Fibroblast of mammary gland (primary cell): ENCODE results near the gene CBR1.

Experiments
- DNase-seq: peaks from one replicate; pipeline ENCODE4 v3.0.0-alpha.2; 2010; ENCODE audit warnings: low read depth
- H3K4me3 ChIP-seq: 2 replicates; pipeline ENCODE4 v1.5.1; 2011; ENCODE audit warnings: low read depth, mild to moderate bottlenecking, low read length, moderate library complexity; ENCODE audit not compliant: control insufficient read depth
- CTCF ChIP-seq: conservative IDR thresholded peaks from 2 replicates; pipeline ENCODE4 v1.5.1; 2011; ENCODE audit warnings: low read depth, low read length, inconsistent platforms; ENCODE audit not compliant: control insufficient read depth, insufficient read depth

CBR1 gene

GRCh38 chr21:36089946-36090345, 20.1 kb downstream of the CBR1 start:
- no peak for TF ChIP-seq CTCF
- DNase-seq: no peak
- no peak overlapping the region for H3K4me3 ChIP-seq

GRCh38 chr21:36092681-36093080, 22.9 kb downstream of the CBR1 start:
- DNase-seq: no peak
- H3K4me3 ChIP-seq: no peak overlapping the region
- no peak for TF ChIP-seq CTCF

GRCh38 chr21:36093512-36093911, 23.7 kb downstream of the CBR1 start:
- no peak for DNase-seq
- H3K4me3 ChIP-seq: no peak overlapping the region
- TF ChIP-seq CTCF: no peak

- TF ChIP-seq CTCF: no peak
- H3K4me3 ChIP-seq: no peak overlapping the region
- no peak for DNase-seq
These were observed 26.8 kb downstream of the CBR1 start for GRCh38 chr21:36096398-36097290.

GRCh38 chr21:36097427-36098181, 27.8 kb downstream of the CBR1 start:
- no peak for TF ChIP-seq CTCF
- H3K4me3 ChIP-seq: no peak overlapping the region
- no peak for DNase-seq

GRCh38 chr21:36098182-36098532, 28.3 kb downstream of the CBR1 start:
- DNase-seq: no peak
- H3K4me3 ChIP-seq: no peak overlapping the region
- no peak for TF ChIP-seq CTCF
